ENCODE measurements around the gene AKAP6.
A peak's percentile ranks its signal among the peaks of the same experiment; 100 is the strongest.

The AKAP6 gene

DNA sequence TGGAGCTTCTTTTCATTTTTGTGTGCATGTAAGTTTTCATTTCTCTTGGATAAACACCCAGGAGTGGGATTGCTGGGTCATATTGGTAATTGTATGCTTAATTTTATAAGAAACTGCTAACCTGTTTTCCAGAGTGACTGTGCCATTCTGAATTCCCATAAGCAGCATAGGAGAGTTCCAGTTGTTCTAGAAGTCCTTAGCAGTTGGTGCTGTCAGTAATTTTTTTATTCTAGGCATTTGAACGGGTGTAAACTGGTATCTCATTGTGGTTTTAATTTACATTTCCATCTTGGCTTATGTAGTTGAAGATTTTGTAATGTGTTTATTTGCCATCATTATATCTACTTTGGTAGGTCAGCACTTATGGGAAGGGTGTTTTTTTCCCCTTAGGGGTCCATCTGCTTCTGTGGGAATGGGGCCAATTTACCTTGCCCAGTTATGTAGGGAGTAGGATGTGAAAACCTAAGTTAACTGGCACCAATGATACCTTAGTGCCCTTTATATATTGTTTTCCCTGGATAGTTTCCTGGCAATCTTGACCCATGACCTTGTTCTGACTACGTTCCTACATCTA, 202.9 kb downstream of the AKAP6 start:
- FAIRE-seq: no peak

DNA sequence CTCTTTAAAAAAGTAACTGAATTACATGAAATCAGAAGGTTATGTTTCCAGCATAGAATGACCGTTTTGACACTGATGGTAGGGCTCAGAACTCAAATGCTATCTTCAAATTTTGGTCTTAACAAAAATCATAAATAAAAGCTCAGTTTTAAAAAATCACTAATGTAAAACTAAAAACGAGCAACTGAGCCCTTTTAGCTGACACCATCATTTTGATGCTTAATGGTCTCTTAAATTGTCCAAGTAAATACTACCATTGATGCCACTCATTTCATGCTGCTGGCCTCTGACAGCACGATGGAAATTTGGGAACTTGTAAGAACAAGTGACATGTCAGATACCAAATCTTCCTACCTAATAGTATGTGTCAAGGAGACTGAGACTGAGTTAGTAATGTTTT, 205.0 kb downstream of the AKAP6 start:
- DNase-seq (ENCODE audit: low spot score): no peak
- FAIRE-seq: no peak

More for the DNA sequence above, 202.9 kb downstream of the AKAP6 start:
- DNase-seq (ENCODE audit: low spot score): no peak

GRCh38 chr14:32536175-32536574, 207.1 kb downstream of the AKAP6 start:
- no peak for FAIRE-seq

GRCh38 chr14:32537166-32537565, 208.1 kb downstream of the AKAP6 start:
- no peak for FAIRE-seq
- DNase-seq (ENCODE audit: low spot score): no peak

More at GRCh38 chr14:32536175-32536574, 207.1 kb downstream of the AKAP6 start:
- DNase-seq (ENCODE audit: low spot score): no peak

GRCh38 chr14:32542507-32542906, 213.4 kb downstream of the AKAP6 start:
- no peak for FAIRE-seq

DNA sequence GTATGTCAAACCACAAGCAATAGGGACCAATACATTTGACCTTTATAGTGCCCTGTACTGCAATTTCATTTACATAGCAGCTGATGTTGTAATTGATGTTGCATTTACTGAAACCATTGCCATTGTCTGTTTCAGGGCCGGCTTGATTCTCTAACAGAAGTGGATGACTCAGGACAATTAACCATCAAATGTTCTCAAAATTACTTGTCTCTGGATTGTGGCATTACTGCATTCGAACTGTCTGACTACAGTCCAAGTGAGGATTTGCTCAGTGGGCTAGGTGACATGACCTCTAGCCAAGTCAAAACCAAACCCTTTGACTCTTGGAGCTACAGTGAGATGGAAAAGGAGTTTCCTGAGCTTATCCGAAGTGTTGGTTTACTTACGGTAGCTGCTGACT, 216.0 kb downstream of the AKAP6 start:
- no peak for FAIRE-seq
- no peak for DNase-seq (ENCODE audit: low spot score)

More at GRCh38 chr14:32542507-32542906, 213.4 kb downstream of the AKAP6 start:
- DNase-seq (ENCODE audit: low spot score): no peak

- FAIRE-seq (no peak), DNase-seq (ENCODE audit: low spot score) (no peak)
Measured at GRCh38 chr14:32545506-32546210, 216.6 kb downstream of the AKAP6 start.

DNA sequence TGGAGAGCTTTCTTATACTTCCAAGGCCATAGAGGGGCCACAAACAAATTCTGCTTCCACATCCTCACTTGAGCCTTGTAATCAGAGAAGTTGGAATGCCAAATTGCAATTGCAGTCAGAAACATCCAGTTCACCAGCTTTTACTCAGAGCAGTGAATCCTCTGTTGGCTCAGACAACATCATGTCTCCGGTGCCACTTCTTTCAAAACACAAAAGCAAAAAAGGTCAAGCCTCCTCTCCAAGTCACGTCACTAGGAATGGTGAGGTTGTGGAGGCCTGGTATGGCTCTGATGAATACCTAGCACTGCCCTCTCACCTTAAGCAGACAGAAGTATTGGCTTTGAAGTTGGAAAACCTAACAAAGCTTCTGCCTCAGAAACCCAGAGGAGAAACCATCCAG, 217.1 kb downstream of the AKAP6 start:
- DNase-seq (ENCODE audit: low spot score): no peak
- no peak for FAIRE-seq

GRCh38 chr14:32552766-32553165, 223.7 kb downstream of the AKAP6 start:
- DNase-seq (ENCODE audit: low spot score): no peak
- FAIRE-seq: no peak

GRCh38 chr14:32559048-32559447, 229.9 kb downstream of the AKAP6 start:
- no peak for FAIRE-seq

GRCh38 chr14:32559590-32559989, 230.5 kb downstream of the AKAP6 start:
- FAIRE-seq (no peak), DNase-seq (ENCODE audit: low spot score) (no peak)

More at GRCh38 chr14:32559048-32559447, 229.9 kb downstream of the AKAP6 start:
- DNase-seq (ENCODE audit: low spot score): no peak

- FAIRE-seq (no peak), DNase-seq (ENCODE audit: low spot score) (peak; percentile 24)
Measured at GRCh38 chr14:32560209-32560857, 231.2 kb downstream of the AKAP6 start.

DNA sequence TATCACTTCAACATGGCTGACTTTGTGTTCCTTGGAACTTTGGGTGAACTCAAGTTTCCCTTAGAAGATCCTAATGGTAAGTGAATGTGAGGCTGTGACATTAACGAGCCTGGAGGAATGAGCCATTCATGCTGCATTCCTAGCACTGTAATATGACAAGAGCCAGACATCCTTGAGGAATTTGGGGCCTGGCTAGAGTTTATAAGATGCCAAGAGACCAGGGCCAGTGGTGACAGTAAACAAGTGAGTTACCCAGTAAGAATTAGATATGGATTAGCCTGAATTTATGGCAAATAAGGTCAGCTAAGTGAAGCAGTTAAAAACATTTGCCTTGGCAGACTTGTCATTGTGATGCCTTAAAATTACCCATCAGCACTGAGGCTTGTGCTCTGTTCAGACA, 232.4 kb downstream of the AKAP6 start:
- FAIRE-seq (no peak), DNase-seq (ENCODE audit: low spot score) (no peak)

DNA sequence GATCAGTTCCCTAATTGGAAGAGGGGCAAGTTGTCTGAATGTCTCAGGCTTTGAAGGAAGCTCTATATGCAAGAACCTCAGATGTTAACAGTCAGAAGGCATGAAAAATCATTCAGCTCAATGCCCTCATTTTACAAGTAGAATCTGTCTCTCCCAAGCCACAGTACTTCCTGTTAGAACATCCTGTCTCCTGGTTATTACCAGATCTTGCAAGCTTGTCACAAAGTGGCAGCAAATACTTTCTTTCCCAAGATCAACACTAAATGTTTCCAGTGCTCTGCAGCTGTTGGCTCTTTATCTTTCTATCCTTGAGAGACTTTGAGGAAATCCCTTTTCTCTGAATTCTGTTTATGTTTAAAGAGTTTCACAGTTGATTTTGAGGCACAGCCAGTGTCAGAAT, 235.5 kb downstream of the AKAP6 start:
- FAIRE-seq (no peak), DNase-seq (ENCODE audit: low spot score) (no peak)

DNA sequence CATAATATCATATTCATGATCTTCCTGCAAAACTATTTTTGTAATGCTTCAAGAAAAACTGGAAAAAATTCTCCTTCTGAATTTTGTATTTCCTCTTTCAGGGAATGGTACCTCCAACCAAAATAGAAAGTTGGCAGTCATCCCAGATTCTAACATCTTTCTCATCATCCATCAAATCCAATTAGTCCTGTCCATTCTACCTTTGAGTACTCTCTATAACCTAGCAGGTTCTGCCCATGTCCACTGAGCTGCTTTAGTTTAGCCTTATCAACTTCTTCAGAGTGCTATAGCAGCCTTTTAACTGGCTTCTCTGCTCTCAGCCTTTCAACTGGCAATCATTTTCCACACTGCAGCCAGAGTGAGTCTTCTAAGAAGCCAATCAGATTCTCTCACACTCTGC, 236.2 kb downstream of the AKAP6 start:
- FAIRE-seq: no peak

GRCh38 chr14:32567543-32568384, 238.7 kb downstream of the AKAP6 start:
- no peak for DNase-seq (ENCODE audit: low spot score)
- FAIRE-seq: no peak

More for the DNA sequence above, 236.2 kb downstream of the AKAP6 start:
- no peak for DNase-seq (ENCODE audit: low spot score)

GRCh38 chr14:32571551-32571950, 242.5 kb downstream of the AKAP6 start:
- FAIRE-seq: no peak
- no peak for DNase-seq (ENCODE audit: low spot score)

- no peak for DNase-seq (ENCODE audit: low spot score)
- no peak for FAIRE-seq
Measured at GRCh38 chr14:32571995-32572866, 243.1 kb downstream of the AKAP6 start.

DNA sequence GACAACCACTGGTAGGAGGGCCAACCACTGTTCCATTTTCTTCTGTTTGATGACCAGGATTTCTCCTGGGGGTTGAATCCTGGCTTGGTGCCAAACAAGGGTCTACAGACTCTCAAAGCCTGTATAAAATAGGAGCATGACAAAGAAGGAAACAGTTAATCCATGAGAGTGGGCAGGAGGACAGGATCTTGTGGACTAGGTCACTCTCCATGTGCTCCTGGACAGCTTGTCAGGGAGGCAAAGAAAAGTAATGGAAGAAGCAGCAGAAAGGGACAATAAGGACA, 243.7 kb downstream of the AKAP6 start:
- FAIRE-seq (no peak), DNase-seq (ENCODE audit: low spot score) (no peak)

DNA sequence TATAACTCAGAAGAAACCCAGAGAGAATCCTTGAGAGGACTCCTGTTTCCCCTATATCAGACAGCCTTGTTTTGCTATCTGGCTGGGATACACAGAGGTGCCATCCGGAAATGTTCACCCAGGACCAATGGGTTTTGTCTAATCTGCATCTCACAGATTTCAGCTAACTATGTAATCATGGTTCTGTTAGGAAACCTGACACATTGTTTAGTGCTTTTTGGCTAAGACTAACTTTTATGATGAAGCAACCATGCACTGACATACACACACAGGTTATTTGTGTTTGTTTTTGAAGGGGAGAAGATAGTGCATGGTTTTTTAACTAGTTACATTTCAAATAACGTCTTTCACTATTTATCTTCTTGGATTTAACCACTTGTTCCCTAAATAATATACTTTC, 245.2 kb downstream of the AKAP6 start:
- FAIRE-seq: no peak
- DNase-seq (ENCODE audit: low spot score): no peak

All from RCC 7860 (cell line).